G401 (cell line): ENCODE results near the gene UNC45B. TPM values are rescaled to one million over a fixed set of nuclear protein-coding genes. Genes with fewer than 3 reads are reported as not detected.
"Not testable (repeated sequence)": the region's sequence is repeated elsewhere in the genome, so short reads cannot be mapped to it uniquely, and the experiment has no call there.

Experiments
- DNase-seq: peaks from one replicate; pipeline ENCODE4 v3.0.0-alpha.2; 2015; ENCODE audit warnings: low spot score
- in situ Hi-C: cut with HindIII; loops from 2 replicates; pipeline ENCODE4 v1.10.0; 2016; ENCODE audit warnings: low sequenced_read_pairs, mixed read lengths
- total RNA-seq: library from RNA; depleted of rRNA; stranded (reverse); fragments of >200 nt; shearing (Covaris generic); gene quantifications from 2 replicates; pipeline ENCODE4 v1.2.3, GENCODE V29; 2014

Gene UNC45B
- total RNA-seq, 1 experiment from 2014 or later: not detected

DNA sequence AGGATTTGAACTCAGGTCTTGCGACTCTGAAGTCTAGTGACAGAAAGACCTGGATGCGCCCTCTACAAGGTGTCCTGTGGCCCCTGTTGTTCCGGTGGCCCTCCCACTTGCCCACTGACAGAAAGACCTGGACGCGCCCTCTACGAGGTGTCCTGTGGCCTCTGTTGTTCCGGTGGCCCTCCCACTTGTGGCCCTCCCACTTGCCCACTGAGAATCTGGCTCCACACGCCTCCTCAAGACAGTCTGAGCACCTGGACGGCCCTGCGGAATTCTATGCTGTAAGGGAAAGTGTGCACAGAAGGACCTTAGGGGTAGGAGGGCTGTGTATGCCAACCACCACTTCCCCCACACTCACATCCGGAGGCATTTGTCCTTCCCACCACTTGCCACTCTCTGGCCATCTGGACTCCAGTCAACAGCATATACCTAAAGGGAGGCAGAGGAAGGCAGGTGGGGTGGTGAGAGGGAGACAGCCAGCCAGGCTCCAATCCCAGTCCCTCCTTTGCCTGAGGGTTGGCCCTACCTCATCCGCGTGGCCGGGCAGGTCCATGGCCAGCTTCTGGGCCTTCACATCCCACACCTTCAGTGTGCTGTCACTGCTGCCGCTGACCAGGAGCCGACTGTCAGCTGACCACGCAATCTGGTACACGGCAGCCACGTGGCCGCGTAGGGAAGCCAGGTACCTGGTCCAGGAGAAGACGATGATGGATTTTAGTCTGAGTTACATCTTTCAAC is 14.6 kb upstream of the UNC45B start:
- DNase-seq: no peak
- in situ Hi-C loops: no loop called here

- in situ Hi-C loops: no loop called here
- DNase-seq: no peak
Observed at GRCh38 chr17:35135322-35135721, 12.3 kb upstream of the UNC45B start.

DNA sequence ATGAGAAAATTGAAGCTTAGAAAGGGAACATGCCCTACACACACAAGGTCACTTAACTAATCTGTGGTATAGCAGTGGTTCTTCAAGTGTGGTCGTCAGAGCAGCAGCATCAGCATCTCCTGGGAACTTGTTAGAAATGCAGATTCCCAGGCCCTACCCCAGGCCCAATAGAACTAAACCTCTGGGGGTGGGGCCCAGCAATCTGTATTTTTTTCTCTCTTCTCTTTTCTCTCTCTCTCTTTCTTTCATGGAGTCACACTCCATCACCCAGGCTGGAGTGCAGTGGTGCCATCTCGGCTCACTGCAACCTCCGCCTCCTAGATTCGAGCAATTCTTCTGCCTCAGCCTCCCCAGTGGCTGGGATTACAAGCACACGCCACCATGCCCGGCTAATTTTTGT is 9.4 kb upstream of the UNC45B start:
- in situ Hi-C loops: no loop called here
- no peak for DNase-seq

GRCh38 chr17:35141681-35142466 is 5.7 kb upstream of the UNC45B start, which contains the start of gene NLE1:
NLE1 (minus strand) TSS chr17:35142303; CDS start chr17:35142275, 28 bp downstream.
- DNase-seq: peak; percentile 78
- in situ Hi-C loops: no loop called here

- no peak for DNase-seq
- in situ Hi-C loops: no loop called here
Observed at GRCh38 chr17:35142467-35142796, 5.2 kb upstream of the UNC45B start.

GRCh38 chr17:35144840-35145239 is 2.8 kb upstream of the UNC45B start:
- in situ Hi-C loops: no loop called here

DNA sequence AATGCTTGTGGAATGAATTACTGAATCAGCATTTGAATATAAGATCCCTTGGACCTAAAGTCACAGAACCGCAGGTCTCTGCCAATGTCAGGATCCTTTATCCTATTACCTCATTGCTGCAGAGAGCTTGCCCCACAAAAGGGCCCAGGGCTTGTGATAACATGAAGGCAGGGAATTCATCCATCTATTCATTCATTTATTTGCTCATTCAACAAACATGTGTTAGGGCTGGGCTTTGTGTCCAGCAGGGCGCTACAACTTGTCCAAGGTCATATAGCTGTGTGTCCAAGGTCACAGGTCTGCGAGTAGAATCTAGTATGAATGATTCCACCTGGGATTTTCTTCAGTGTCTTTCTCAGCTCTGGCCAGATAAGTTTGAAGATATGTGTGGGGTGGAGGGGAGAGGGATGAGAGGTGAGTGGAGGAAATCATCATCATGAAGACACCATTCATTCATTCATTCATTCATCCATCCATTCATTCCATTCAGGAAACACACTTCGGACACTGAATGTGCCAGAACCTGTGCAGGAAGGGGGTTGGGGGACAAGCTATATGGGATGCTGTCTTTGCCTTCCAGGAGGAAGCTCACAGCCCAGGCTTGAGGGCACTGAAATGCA is 1.3 kb upstream of the UNC45B start:
- no peak for DNase-seq
- in situ Hi-C loops: no loop called here

More at GRCh38 chr17:35144840-35145239, 2.8 kb upstream of the UNC45B start:
- no peak for DNase-seq

DNA sequence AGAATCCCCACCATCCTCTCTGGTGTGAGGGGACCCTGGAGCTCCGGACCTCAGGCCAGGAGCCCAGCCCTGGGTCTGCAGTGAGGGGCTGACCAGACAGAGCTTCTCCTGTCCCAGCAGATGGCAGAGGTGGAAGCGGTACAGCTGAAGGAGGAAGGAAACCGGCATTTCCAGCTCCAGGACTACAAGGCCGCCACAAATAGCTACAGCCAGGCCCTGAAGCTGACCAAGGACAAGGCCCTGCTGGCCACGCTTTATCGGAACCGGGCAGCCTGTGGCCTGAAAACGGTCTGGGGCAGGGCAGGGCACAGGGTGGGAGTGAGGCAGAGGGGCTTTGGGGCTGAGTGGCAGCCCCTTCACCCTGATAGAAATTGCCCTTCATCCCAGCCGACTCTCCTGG is 527 bp downstream of the UNC45B start:
- in situ Hi-C loops: no loop called here

GRCh38 chr17:35149941-35150340 is 2.3 kb downstream of the UNC45B start:
- in situ Hi-C loops: no loop called here
- DNase-seq: no peak

More for the DNA sequence above, 527 bp downstream of the UNC45B start:
- DNase-seq: no peak

DNA sequence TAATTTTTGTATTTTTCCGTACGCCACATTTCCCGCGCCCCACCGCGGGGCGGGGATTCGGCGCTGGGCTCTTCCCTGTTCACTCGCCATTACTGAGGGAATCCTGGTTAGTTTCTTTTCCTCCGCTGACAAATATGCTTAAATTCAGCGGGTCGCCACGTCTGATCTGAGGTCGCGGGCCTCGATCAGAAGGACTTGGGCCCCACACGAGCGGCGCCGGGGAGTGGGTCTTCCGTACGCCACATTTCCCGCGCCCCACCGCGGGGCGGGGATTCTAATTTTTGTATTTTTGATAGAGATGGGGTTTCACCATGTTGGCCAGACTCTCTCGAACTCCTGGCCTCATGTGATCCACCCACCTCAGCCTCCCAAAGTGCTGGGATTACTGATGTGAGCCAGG is 3.5 kb downstream of the UNC45B start:
- in situ Hi-C loops, DNase-seq: not testable (repeated sequence)

DNA sequence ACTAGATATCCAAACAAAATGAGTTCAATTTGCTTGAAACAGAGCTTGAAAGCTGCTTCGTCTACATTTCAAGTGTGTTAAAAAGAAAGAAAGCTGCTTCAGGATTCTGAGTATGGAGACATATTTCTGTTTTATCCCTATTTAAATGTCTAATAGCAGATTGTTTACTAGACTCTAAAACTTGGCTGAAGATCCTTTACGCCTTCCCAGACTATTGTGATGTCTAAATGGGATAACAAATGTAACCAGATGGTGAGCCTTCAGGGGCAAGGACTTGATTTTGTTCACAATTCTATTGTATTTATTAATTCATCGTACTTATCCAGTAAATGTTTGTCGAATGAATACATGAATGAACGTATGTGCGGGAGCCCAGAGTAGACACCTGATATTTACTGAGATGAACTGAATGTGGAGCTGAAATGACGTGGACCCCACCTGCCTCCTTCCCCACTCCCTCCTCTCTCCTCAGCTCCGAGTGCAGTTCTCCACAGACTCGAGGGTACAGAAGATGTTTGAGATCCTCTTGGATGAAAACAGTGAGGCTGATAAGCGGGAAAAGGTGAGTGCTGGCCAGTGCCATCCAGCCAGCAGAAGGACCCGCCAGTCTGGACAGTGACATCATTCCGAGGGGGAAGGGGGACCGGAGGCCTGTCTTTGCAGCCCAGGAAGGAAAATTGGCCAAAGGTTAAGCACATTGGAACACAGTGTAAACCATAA is 5.0 kb downstream of the UNC45B start:
- DNase-seq: no peak
- in situ Hi-C loops: no loop called here

GRCh38 chr17:35154196-35155165 is 6.9 kb downstream of the UNC45B start:
- in situ Hi-C loops: no loop called here
- DNase-seq: no peak

DNA sequence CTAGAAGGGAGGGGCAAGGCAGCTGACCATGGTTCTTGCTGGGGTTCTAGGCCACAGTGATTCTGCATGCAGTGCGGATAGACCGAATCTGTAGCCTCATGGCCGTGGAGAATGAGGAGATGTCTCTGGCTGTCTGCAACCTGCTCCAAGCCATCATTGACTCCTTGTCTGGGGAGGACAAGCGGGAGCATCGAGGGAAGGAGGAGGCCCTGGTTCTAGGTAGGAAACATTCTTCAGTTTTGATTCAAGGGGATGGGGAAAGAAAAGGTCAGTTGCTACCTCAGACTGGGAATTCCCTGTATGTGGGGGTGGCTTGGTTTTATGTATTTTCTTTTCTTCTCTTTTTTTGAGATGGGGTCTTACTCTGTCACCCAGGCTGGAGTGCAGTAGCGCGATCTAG is 7.6 kb downstream of the UNC45B start:
- in situ Hi-C loops: no loop called here
- no peak for DNase-seq

- in situ Hi-C loops: no loop called here
- no peak for DNase-seq
Observed at GRCh38 chr17:35159940-35160339, 12.3 kb downstream of the UNC45B start.

GRCh38 chr17:35160354-35161201 is 13.0 kb downstream of the UNC45B start:
- in situ Hi-C loops: no loop called here
- DNase-seq: no peak

GRCh38 chr17:35161281-35161761 is 13.7 kb downstream of the UNC45B start:
- DNase-seq: no peak
- in situ Hi-C loops: no loop called here

DNA sequence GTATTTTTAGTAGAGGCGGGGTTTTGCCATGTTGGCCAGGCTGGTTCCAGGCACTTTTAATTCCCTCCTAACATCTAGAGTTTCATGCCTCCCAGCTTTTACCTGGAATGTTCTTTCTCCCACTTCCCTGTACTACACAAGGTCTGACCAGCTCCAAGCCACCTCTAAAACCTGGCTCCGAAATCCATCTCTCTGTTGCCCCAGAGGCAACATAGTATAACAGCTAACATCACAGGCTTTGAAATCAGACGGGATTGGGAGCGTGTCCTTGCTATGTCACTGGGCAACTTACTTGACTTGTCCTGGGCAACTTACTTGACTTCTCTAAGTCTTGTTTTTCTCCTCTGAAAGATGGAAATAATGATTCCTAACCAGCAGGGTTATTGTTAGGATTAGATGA is 15.1 kb downstream of the UNC45B start:
- in situ Hi-C loops: no loop called here
- no peak for DNase-seq

DNA sequence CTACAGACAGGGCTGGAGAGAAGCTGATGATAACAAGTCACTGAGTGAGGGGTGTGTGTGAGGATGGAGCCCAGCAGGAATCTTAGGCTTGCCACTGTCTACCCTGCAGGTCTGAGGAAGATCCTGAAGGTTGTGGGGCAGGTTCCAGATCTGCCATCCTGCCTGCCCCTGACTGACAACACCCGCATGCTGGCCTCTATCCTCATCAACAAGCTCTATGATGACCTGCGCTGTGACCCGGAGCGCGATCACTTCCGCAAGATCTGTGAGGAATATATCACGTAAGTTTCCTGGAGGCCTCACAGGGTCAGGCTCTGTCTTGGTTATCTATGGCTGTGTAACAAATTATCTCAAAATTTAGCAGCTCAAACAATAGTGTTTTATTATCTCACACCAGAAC is 16.3 kb downstream of the UNC45B start:
- DNase-seq: no peak
- in situ Hi-C loops: no loop called here
